HCT116 (cell line): Measurements from ENCODE around the gene CHD2. TPM values are rescaled to one million over a fixed set of nuclear protein-coding genes. Genes with fewer than 3 reads are reported as not detected.
A peak's percentile ranks its signal among the peaks of the same experiment; 100 is the strongest.

Source experiments
- ATAC-seq: fragments of 200-7000 bp; cut with Tn5 transposase; 2 replicates; pipeline ENCODE4 v1.9.1; 2020; ENCODE audit warnings: mild to moderate bottlenecking, moderate library complexity
- BruUV-seq: library from RNA; stranded (reverse); fragments of 400-500 nt; replicated peaks from 2 replicates; lab custom pipeline; 2021; lab: Mats Ljungman, UMichigan
- CTCF ChIA-PET: fragments of 300-600 bp; sonication (Branson Sonifier 250); formaldehyde crosslinking; loops from one replicate; lab custom pipeline; 2021; ENCODE audit warnings: antibody characterized with exemption; lab: Charles Lee
- POLR2A ChIA-PET: fragments of 300-600, 350-600 bp; sonication (Branson Sonifier 250); formaldehyde crosslinking; loops from one replicate; lab custom pipeline; 2021; ENCODE audit warnings: antibody characterized with exemption; lab: Charles Lee
- RAD21 ChIA-PET, 2 experiments: fragments of 300-600 bp; sonication (Branson Sonifier 250); formaldehyde crosslinking; loops; one replicate each; lab custom pipeline; 2023; ENCODE audit warnings: low total read pairs in 2 of 2; ENCODE audit not compliant: uncharacterized antibody in 2 of 2, unreplicated experiment in 2 of 2, low non-redundant PET in 1 of 2; lab: Charles Lee
- DNase-seq: peaks from one replicate; pipeline ENCODE4 v3.0.0-alpha.2; 2010; ENCODE audit warnings: low read depth, low spot score
- H2AFZ ChIP-seq: fragments of 200-600 bp; shearing (Covaris generic), sonication (generic); 2 replicates; pipeline ENCODE4 v1.6.1; 2017; ENCODE audit warnings: low read depth, mixed run types, mixed read lengths, antibody characterized with exemption, low read length; ENCODE audit not compliant: poor library complexity, severe bottlenecking
- H3K27ac ChIP-seq: 2 replicates; pipeline ENCODE4 v1.5.1; 2012; ENCODE audit warnings: low read depth, low read length
- H3K27me3 ChIP-seq: fragments of 200-600 bp; sonication (generic); 2 replicates; pipeline ENCODE4 v1.6.1; 2016; ENCODE audit warnings: mixed run types, low read length, mixed read lengths; ENCODE audit not compliant: insufficient read depth
- H3K36me3 ChIP-seq, 2 experiments: fragments of 200-500 bp in 1 of 2; fragments of 200-600 bp in 1 of 2; sonication (Bioruptor generic) in 1 of 2; sonication (generic) in 1 of 2; 2 replicates each; pipeline versions ENCODE4 v1.5.1 to v1.6.1; 2014 to 2016; ENCODE audit warnings: low read length in 2 of 2, inconsistent platforms in 1 of 2, mixed read lengths in 1 of 2, mixed run types in 1 of 2; ENCODE audit not compliant: insufficient read depth in 2 of 2, control insufficient read depth in 1 of 2
- H3K4me1 ChIP-seq, 2 experiments: fragments of 200-600 bp in 1 of 2; sonication (generic) in 1 of 2; 2 replicates each; pipeline versions ENCODE4 v1.5.1 to v1.6.1; 2012 to 2017; ENCODE audit warnings: low read length in 2 of 2, inconsistent platforms in 1 of 2, mild to moderate bottlenecking in 1 of 2, mixed read lengths in 1 of 2, mixed run types in 1 of 2, moderate library complexity in 1 of 2; ENCODE audit not compliant: insufficient read depth in 2 of 2, control insufficient read depth in 1 of 2
- H3K4me2 ChIP-seq: fragments of 200-600 bp; sonication (generic); 2 replicates; pipeline ENCODE4 v1.6.1; 2017; ENCODE audit warnings: mixed run types, low read length, mixed read lengths
- H3K4me3 ChIP-seq, 2 experiments: fragments of 200-600 bp in 1 of 2; sonication (generic) in 1 of 2; replicated peaks in 1 of 2; 2 replicates each; pipeline ENCODE4 v1.5.1; 2011 to 2016; ENCODE audit warnings: low read length in 2 of 2, control low read depth in 1 of 2, low read depth in 1 of 2, mild to moderate bottlenecking in 1 of 2, mixed read lengths in 1 of 2, mixed run types in 1 of 2
- H3K79me2 ChIP-seq: fragments of 200-600 bp; sonication (generic); 2 replicates; pipeline ENCODE4 v1.6.1; 2017; ENCODE audit warnings: mild to moderate bottlenecking, mixed run types, low read length, moderate library complexity, mixed read lengths; ENCODE audit not compliant: insufficient read depth
- H3K9ac ChIP-seq: fragments of 200-600 bp; sonication (generic); 2 replicates; pipeline ENCODE4 v1.6.1; 2016; ENCODE audit warnings: low read length, mixed read lengths
- H3K9me2 ChIP-seq: fragments of 200-600 bp; sonication (generic), shearing (Covaris generic); 2 replicates; pipeline ENCODE4 v1.6.1; 2017; ENCODE audit warnings: mixed run types, mild to moderate bottlenecking, moderate library complexity; ENCODE audit not compliant: insufficient read depth
- H3K9me3 ChIP-seq, 2 experiments: fragments of 200-500 bp in 1 of 2; fragments of 200-600 bp in 1 of 2; sonication (Bioruptor generic) in 1 of 2; sonication (generic) in 1 of 2; 2 replicates each; pipeline ENCODE4 v1.6.1; 2014 to 2017; ENCODE audit warnings: low read length in 2 of 2, mixed read lengths in 2 of 2, inconsistent platforms in 1 of 2, low read depth in 1 of 2, mild to moderate bottlenecking in 1 of 2, mixed run types in 1 of 2, moderate library complexity in 1 of 2; ENCODE audit not compliant: control insufficient read depth in 1 of 2, insufficient read depth in 1 of 2
- H4K20me1 ChIP-seq: fragments of 200-600 bp; sonication (generic), shearing (Covaris generic); 2 replicates; pipeline ENCODE4 v1.6.1; 2017; ENCODE audit warnings: mixed run types, mild to moderate bottlenecking, moderate library complexity; ENCODE audit not compliant: insufficient read depth
- EGR1 ChIP-seq: IDR thresholded peaks from 2 replicates; pipeline ENCODE4 v1.6.1; 2012; ENCODE audit warnings: low read depth
- ELF1 ChIP-seq: IDR thresholded peaks from 2 replicates; pipeline ENCODE4 v1.6.1; 2012; ENCODE audit warnings: low read depth, borderline replicate concordance
- JUND ChIP-seq: IDR thresholded peaks from 2 replicates; pipeline ENCODE4 v1.6.1; 2012
- POLR2A ChIP-seq: IDR thresholded peaks from 2 replicates; pipeline ENCODE4 v1.7.0; 2011; ENCODE audit warnings: borderline replicate concordance; ENCODE audit not compliant: insufficient read depth, insufficient read length; ENCODE audit errors: extremely low read depth
- POLR2AphosphoS5 ChIP-seq: IDR thresholded peaks from 2 replicates; pipeline ENCODE4 v1.6.1; 2011; ENCODE audit warnings: mild to moderate bottlenecking, low read depth, low read length, moderate library complexity
- SIN3A ChIP-seq: IDR thresholded peaks from 2 replicates; pipeline ENCODE4 v1.6.1; 2012; ENCODE audit warnings: low read depth
- SRF ChIP-seq: IDR thresholded peaks from 2 replicates; pipeline ENCODE4 v1.6.1; 2012; ENCODE audit warnings: low read depth
- TCF7L2 ChIP-seq: IDR thresholded peaks from 2 replicates; pipeline ENCODE4 v1.7.0; 2011; ENCODE audit warnings: borderline replicate concordance, inconsistent platforms; ENCODE audit not compliant: insufficient read depth, insufficient read length; ENCODE audit errors: extremely low read depth
- YY1 ChIP-seq: IDR thresholded peaks from 2 replicates; pipeline ENCODE4 v1.6.1; 2011; ENCODE audit warnings: low read length, low read depth, moderate library complexity, mild to moderate bottlenecking; ENCODE audit not compliant: insufficient replicate concordance; ENCODE audit errors: extremely low read depth
- ZBTB33 ChIP-seq: IDR thresholded peaks from 2 replicates; pipeline ENCODE4 v1.6.1; 2011; ENCODE audit warnings: mild to moderate bottlenecking, low read length, moderate library complexity; ENCODE audit not compliant: insufficient replicate concordance; ENCODE audit errors: extremely low read depth
- ZNF274 ChIP-seq: fragments of 200-500 bp; sonication (Bioruptor generic); IDR thresholded peaks from 2 replicates; pipeline ENCODE4 v1.6.1; 2014; ENCODE audit warnings: mild to moderate bottlenecking, low read depth, low read length, inconsistent platforms
- intact Hi-C: fragments of 100-400 bp; cut with micrococcal nuclease; formaldehyde crosslinking; loops from 2 replicates; pipeline ENCODE4 v1.10.0; 2022
- total RNA-seq: library from RNA; stranded (reverse); gene quantifications from one replicate; pipeline ENCODE4 v1.2.1, GENCODE V29; 2021; ENCODE audit not compliant: unreplicated experiment

CHD2 gene
- total RNA-seq, 1 experiment from 2014 or later = 116 TPM

- CTCF ChIA-PET = interaction anchor here (2.1 kb wide), 1 partner anchor 16 kb away, joined by 4 read pairs; no protein-coding TSS in a partner anchor
- H2AFZ ChIP-seq = no peak overlapping the region
- peak overlapping the region; percentile 100 for H3K4me2 ChIP-seq
- no peak for TF ChIP-seq YY1
- no peak for TF ChIP-seq ELF1
- TF ChIP-seq SRF = no peak
- TF ChIP-seq TCF7L2 = no peak
- no peak for TF ChIP-seq ZNF274
- DNase-seq = no peak
- H4K20me1 ChIP-seq = no peaks in the 10 kb centered on the region
- TSS peak; percentile 54 for BruUV-seq
- intact Hi-C loops = no loop called here
- RAD21 ChIA-PET = no interaction called here
- no peaks in the 10 kb centered on the region for H3K79me2 ChIP-seq
- no peak for ATAC-seq
- H3K9me2 ChIP-seq = no peaks in the 10 kb centered on the region
- peak overlapping the region; percentile 63 to 79 for H3K4me3 ChIP-seq
- H3K9ac ChIP-seq = peak overlapping the region; percentile 64; the same call in 1 of the 2 replicates
- peaks cover 8 to 21% of the 10 kb centered on the region in 2 experiments for H3K4me1 ChIP-seq
- H3K27me3 ChIP-seq = no peaks in the 10 kb centered on the region
- H3K27ac ChIP-seq = no peak overlapping the region
- H3K36me3 ChIP-seq = no peaks in the 10 kb centered on the region
- H3K9me3 ChIP-seq = no peaks in the 10 kb centered on the region
- POLR2A ChIA-PET = no interaction called here
Observed at GRCh38 chr15:93071469-93071936, 171.4 kb downstream of the CHD2 start.

GRCh38 chr15:93072011-93072410 lies 171.9 kb downstream of the CHD2 start:
- ChIA-PET POLR2A (no interaction called here), CTCF (interaction anchor here (2.1 kb wide), 1 partner anchor 16 kb away, joined by 4 read pairs; no protein-coding TSS in a partner anchor), RAD21 (no interaction called here)
- no peaks in the 10 kb centered on the region for H3K27me3 ChIP-seq
- H4K20me1 ChIP-seq = no peaks in the 10 kb centered on the region
- no peaks in the 10 kb centered on the region for H3K9me3 ChIP-seq
- intact Hi-C loops = no loop called here
- peak overlapping the region; percentile 63 to 79 for H3K4me3 ChIP-seq
- peak overlapping the region; percentile 68 for H2AFZ ChIP-seq
- peak overlapping the region; percentile 64 for H3K9ac ChIP-seq
- ATAC-seq = no peak
- no TSS peak for BruUV-seq
- peaks cover 8 to 21% of the 10 kb centered on the region in 2 experiments for H3K4me1 ChIP-seq
- H3K27ac ChIP-seq = no peak overlapping the region; the same call in 1 of the 2 replicates
- TF ChIP-seq EGR1 (no peak), JUND (no peak), ELF1 (no peak), ZBTB33 (no peak), POLR2A (no peak), SRF (no peak), POLR2AphosphoS5 (no peak), TCF7L2 (no peak), SIN3A (no peak)
- H3K36me3 ChIP-seq = no peaks in the 10 kb centered on the region
- no peaks in the 10 kb centered on the region for H3K9me2 ChIP-seq
- H3K79me2 ChIP-seq = no peaks in the 10 kb centered on the region
- no peak for DNase-seq
- peak overlapping the region; percentile 100 for H3K4me2 ChIP-seq
